SH-SY5Y (cell line): ENCODE results near the gene MMP7.

Experiments used
- GATA2 ChIP-seq: IDR thresholded peaks from 2 replicates; pipeline ENCODE4 v1.6.1; 2011; ENCODE audit warnings: mild to moderate bottlenecking, low read depth, low read length
- GATA3 ChIP-seq: IDR thresholded peaks from 2 replicates; pipeline ENCODE4 v1.6.1; 2011; ENCODE audit warnings: low read depth, mild to moderate bottlenecking, low read length, moderate library complexity

GRCh38 chr11:102476812-102477211 lies 53.7 kb downstream of the MMP7 start:
- TF ChIP-seq GATA3 (no peak), GATA2 (no peak)
